ENCODE results near the gene DOCK3. TPM values are rescaled to one million over a fixed set of nuclear protein-coding genes. Genes with fewer than 3 reads are reported as not detected.

Gene DOCK3
- polyA plus RNA-seq, 2 of the 4 experiments (the other 2 are of a cell fraction), result 0.40 to 0.46 TPM

- 77% methylated on average over 8 of the region's 8 CpGs for whole genome bisulfite sequencing (ENCODE audit: missing lambda C conversion rate)
- TF ChIP-seq RARB (CRISPR knock-in tag; IDR thresholded peaks at IDR 0.05) (no peak), FOSL2 (IDR thresholded peaks at IDR 0.05) (no peak), FOSL2 (CRISPR knock-in tag; IDR thresholded peaks at IDR 0.05) (no peak)
- Histone ChIP-seq H3K4me2 (no peak overlapping the region), H3K4me1 (no peaks in the 10 kb centered on the region), H3K9me3 (no peaks in the 10 kb centered on the region), H3K27ac (no peak overlapping the region), H3K4me3 (no peak overlapping the region)
- ATAC-seq (no peak), DNase-seq (ENCODE audit: low read depth in 1 of 2, low spot score in 1 of 2) (no peak), FAIRE-seq (no peak)
- ChIA-PET POLR2A (no interaction called here), CTCF (interaction anchor here (2.1 to 13.9 kb wide), 4 partner anchors 14 to 759 kb away, joined by 6 to 115 read pairs (median 19); partner anchors contain the start of gene MAPKAPK3)
Observed at GRCh38 chr3:51375571-51375970, 700.8 kb downstream of the DOCK3 start.

- DNase-seq (ENCODE audit: low read depth in 1 of 2, low spot score in 1 of 2), result no peak
- FAIRE-seq, result no peak
- WGBS (ENCODE audit: missing lambda C conversion rate), result 90% methylated on average over 5 of the region's 5 CpGs
- no peak overlapping the region for H3K4me2 ChIP-seq
- no peak overlapping the region for H3K27ac ChIP-seq
- H3K9me3 ChIP-seq, result no peaks in the 10 kb centered on the region
- H3K4me3 ChIP-seq, result no peak overlapping the region
- peaks cover under 1% of the 10 kb centered on the region; the same call in 2 of the 3 replicates for H3K4me1 ChIP-seq
- POLR2A ChIA-PET, result no interaction called here
- no peak for ATAC-seq
- CTCF ChIA-PET, result interaction anchor here (3.0 to 13.9 kb wide), 3 partner anchors 11 to 761 kb away, joined by 10 to 115 read pairs (median 28); partner anchors contain the start of gene MAPKAPK3
- TF ChIP-seq TP53 (CRISPR knock-in tag; IDR thresholded peaks at IDR 0.05), result no peak
- no peak for TF ChIP-seq HES2 (IDR thresholded peaks at IDR 0.05)
- TF ChIP-seq HDAC2 (IDR thresholded peaks at IDR 0.05), result no peak
- no peak for TF ChIP-seq BCL3 (IDR thresholded peaks at IDR 0.05)
- TF ChIP-seq CBX8 (IDR thresholded peaks at IDR 0.05), result no peak
- no peak for TF ChIP-seq FOXS1 (CRISPR knock-in tag; IDR thresholded peaks at IDR 0.05)
- no peak for TF ChIP-seq PBX3 (IDR thresholded peaks at IDR 0.05)
- TF ChIP-seq HOXB13 (CRISPR knock-in tag; IDR thresholded peaks at IDR 0.05; ENCODE audit: low read depth), result no peak
- TF ChIP-seq REST (IDR thresholded peaks at IDR 0.05), result no peak
- TF ChIP-seq NFE2L2 (conservative IDR thresholded peaks at IDR 0.05; ENCODE audit: low read length), result no peak
- TF ChIP-seq CHD4 (IDR thresholded peaks at IDR 0.05; ENCODE audit: borderline replicate concordance), result no peak
- no peak for TF ChIP-seq SREBF2 (IDR thresholded peaks at IDR 0.05)
- no peak for TF ChIP-seq E2F6 (IDR thresholded peaks at IDR 0.05; ENCODE audit: borderline replicate concordance, low read depth)
- TF ChIP-seq RCOR1 (IDR thresholded peaks at IDR 0.05; ENCODE audit: low read depth, low read length), result no peak
- no peak for TF ChIP-seq JUN (IDR thresholded peaks at IDR 0.05)
- TF ChIP-seq ATOH8 (CRISPR knock-in tag; IDR thresholded peaks at IDR 0.05; ENCODE audit: low read depth), result no peak
- no peak for TF ChIP-seq RNF2 (IDR thresholded peaks at IDR 0.05; ENCODE audit: borderline replicate concordance, low read depth)
- TF ChIP-seq HEYL (CRISPR knock-in tag; IDR thresholded peaks at IDR 0.05), result no peak
- no peak for TF ChIP-seq KDM1A (IDR thresholded peaks at IDR 0.05; ENCODE audit: low read depth)
- no peak for TF ChIP-seq MYC (IDR thresholded peaks at IDR 0.05; ENCODE audit: borderline replicate concordance, low read length)
Observed at GRCh38 chr3:51378065-51378464, 703.3 kb downstream of the DOCK3 start.

All from A549 (cell line).